GM19193 (cell line): ENCODE measurements around the gene GUCA1A.

Source experiments
- POLR2A ChIP-seq: IDR thresholded peaks from 4 replicates; pipeline ENCODE4 v1.6.1; 2011; ENCODE audit not compliant: insufficient read depth, insufficient read length; ENCODE audit errors: extremely low read depth

Gene GUCA1A

GRCh38 chr6:42159431-42160024, 13.6 kb upstream of the GUCA1A start:
- TF ChIP-seq POLR2A: no peak

GRCh38 chr6:42162384-42162783, 10.8 kb upstream of the GUCA1A start:
- no peak for TF ChIP-seq POLR2A

DNA sequence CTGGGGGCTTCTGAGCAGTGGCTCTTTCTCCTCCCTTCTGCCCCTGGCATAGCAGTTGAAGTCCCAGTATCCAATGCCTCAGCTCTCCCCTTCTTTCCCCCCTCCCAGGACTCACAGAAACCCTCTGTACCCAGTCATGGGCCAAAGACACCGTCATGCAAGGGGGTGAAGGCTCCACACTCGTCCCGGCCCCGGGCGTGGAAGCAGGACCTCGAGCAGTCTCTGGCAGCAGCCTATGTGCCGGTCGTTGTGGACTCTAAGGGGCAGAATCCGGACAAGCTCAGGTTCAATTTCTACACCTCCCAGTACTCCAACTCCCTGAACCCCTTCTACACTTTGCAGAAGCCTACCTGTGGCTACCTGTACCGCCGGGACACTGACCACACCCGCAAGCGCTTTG, 10.4 kb upstream of the GUCA1A start:
- TF ChIP-seq POLR2A: no peak

- TF ChIP-seq POLR2A: no peak
These were observed 9.2 kb upstream of the GUCA1A start for GRCh38 chr6:42163981-42164380.

DNA sequence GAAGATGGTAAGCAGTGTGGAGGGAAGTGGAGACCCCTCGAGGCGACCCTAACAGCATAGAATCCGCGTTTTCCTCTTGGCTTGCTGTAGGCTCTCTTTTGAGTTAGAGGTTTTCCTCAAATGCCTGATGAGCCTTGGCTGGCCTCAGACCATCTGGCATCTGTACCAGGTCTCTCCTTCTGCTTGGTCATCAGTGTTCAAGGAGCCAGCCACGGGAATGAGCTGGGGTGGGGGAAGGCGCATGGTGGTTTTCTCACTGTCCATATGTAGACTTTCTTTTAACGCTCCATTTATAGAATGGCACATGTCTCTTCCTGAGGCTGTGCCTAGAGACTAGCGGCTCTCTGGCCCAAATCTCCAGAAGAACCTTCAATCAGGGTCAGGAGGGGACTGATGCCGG, 8.1 kb upstream of the GUCA1A start:
- no peak for TF ChIP-seq POLR2A

DNA sequence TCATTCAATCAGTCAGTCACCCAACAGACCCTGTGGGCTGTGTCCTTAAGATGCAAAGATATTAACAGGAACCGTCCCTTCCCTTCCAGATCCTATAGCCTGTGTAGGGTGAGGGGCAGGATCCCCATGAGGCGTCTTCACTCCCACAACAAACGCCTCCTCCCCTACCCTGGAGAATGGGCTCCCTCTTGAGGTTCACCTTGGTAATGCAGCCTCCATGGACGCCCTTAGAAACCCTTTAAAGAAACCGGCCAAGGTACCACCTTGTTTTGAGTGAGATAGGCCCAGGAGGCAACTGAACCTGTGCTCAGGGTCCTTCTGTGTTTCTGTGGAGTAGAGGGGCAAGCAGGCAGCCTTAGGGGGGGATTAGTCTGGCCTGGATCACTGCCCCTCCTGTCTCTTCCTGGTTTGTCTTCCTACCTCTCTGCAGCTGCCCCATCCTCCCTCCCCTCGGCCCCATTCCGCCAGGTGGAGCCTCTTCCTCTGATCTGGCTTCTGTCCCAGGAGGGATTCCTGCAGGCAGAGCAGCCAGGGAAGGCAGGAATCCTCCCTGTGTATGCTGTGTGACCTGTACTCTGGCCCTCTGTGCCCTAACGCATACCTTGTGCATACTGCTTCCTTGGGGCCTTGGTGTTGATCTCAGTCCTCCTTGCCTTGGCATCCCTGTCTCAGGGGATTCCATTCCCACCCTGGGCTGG, 6.6 kb upstream of the GUCA1A start:
- no peak for TF ChIP-seq POLR2A

DNA sequence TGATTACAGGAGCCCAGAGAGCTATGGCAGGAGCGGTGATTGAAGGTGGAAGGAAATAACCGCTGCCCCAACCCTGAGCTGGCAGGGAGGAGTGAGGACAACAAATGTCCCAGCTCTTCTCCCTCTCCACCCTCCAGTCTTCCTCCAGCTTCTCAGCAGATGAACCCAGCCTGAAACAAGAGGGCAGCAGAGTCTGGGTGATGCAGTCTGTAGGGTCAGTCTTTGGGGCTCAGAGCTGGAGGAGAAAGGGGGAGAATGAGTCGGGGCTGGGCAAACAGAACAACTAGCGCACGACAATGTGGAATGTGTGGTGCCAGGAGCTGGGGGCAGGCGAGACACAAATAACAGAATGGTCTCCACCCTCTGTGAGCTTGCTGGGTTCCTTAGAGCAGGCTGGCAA, 4.5 kb upstream of the GUCA1A start:
- TF ChIP-seq POLR2A: no peak

DNA sequence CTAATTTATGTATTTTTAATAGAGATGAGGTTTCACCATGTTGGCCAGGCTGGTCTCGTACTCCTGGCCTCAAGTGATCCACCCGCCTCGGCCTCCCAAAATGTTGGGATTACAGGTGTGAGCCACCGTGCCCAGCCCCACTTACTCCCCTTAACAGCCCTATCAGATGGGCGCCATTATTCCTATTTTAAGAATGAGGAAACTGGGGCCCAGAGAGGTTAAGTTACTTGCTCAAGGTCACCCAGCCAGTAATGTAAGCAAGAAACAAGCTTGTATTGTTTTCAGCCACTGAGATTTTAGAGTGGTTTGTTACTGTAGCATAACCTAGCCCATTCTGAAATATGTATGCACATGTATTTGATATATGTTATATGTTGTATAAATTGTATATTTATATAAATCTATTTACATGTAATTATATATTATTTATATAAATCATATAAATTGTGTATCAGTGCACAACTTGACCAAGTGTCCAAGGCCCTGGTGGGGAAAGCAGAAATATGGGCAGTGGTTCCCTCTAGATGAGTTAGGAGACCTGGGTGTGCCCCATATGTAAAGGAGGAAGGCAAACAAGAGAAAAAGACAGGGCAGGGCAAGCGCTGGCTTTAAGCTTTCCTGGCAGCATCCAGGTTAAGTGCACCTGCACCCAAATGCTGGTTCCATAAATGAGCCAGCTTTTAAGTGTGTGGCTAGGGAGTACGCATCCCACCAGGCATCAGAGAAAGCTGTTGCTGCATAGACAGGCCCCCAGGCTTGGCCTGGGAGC, 1.2 kb upstream of the GUCA1A start:
- no peak for TF ChIP-seq POLR2A

- no peak for TF ChIP-seq POLR2A
These were observed 2.7 kb downstream of the GUCA1A start for GRCh38 chr6:42175860-42176259.

DNA sequence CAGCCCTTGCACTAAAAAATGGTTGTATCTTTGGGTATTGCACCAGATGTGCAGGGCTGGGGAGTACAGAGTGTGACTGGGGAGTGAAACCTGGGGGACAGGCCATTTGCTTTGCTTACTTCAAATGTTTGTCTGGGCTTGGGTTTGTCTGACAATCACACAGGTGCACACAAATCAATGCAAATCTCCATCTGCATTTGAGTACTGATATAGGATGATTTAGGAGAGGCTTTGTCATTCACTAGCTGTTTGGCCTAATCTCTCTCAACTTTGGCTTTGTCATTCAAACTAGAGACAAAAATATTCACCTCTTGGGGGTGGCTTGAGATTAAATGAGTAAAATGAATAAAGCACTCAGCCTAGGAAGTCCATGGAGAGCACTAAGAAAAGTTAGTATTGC, 3.8 kb downstream of the GUCA1A start:
- no peak for TF ChIP-seq POLR2A

- no peak for TF ChIP-seq POLR2A
These were observed 4.6 kb downstream of the GUCA1A start for GRCh38 chr6:42177514-42178364.

DNA sequence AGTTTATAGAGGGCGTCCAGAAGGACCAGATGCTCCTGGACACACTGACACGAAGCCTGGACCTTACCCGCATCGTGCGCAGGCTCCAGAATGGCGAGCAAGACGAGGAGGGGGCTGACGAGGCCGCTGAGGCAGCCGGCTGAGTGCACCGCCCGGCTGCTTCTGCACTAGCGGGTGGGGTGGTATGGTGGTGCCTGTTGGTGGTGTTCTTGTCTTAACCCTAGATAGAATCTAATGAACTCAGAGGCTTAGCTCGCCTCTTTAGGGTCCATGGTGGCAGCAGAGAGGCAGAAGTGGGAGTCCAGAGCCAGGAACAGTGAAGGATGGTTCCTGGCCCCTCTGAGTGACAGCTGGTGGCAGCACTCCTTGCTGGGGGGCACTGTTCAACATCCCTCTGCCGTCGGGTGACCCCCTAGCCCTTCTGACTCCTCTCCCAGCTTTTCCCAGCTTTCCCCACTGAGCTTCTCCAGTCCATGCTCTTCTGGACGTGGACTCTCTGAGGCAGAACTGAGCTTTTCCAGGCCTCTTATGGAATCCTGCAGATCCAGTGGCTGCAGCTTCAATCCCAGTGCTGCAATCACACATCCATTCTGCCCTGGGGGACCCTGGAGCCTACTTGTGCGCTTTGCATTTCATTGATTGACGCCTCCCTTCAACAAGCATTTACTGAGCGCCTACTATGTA, 6.2 kb downstream of the GUCA1A start:
- TF ChIP-seq POLR2A: no peak

- TF ChIP-seq POLR2A: no peak
These were observed 6.8 kb downstream of the GUCA1A start for GRCh38 chr6:42179945-42180313.

DNA sequence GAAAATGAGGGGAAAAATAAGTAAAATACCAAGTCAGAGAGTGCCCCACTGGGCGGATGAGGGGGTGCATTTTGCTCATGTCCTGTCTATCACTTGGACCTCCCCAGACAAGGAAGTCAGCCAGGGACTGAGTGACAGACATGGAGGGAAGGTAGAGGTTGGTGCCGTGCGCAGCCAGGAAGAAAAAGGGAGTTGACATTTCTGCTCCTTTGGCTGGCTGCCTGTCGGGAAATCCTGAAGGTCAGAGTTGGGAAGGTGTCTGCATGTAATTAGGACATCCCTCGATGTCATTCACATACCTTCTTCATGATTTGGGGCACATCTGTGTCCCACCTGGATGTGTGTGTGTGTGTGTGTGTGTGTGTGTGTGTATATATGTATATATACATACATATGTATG, 8.9 kb downstream of the GUCA1A start:
- no peak for TF ChIP-seq POLR2A
